HG03108 (cell line): ENCODE data around the gene TMEM259.

Experiments used
- ATAC-seq: cut with Tn5 transposase; IDR thresholded peaks from one replicate; pipeline ENCODE4 v1.9.1; 2021; ENCODE audit warnings: moderate library complexity; ENCODE audit not compliant: unreplicated experiment

Gene TMEM259

DNA sequence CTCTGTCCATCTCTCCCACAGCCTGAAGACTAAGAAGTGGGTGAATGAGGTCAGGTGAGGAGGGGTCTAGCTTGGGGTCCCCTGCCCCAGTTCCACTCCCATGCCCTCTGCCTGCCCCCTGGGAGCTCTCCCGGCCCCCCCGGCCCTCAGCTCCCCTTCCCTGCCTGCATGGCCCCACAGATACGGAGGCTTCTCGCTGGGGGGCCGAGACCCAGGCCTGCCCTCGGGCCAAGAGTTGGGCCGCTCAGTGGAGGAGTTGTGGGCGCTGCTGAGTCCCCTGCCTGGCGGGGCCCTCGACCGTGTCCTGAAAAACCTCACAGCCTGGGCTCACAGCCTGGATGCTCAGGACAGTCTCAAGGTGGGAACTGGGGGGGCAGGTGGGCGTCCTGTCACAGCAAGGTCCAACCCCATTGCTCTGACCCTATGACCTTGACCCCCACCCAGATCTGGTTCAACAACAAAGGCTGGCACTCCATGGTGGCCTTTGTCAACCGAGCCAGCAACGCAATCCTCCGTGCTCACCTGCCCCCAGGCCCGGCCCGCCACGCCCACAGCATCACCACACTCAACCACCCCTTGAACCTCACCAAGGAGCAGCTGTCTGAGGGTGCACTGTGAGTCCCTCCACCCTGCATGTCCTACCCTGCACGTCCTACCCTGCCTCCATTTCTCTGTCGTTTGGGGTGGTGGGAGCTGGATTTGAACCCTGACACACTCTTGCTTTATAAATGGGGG is 35.1 kb upstream of the TMEM259 start:
- ATAC-seq = no peak

- ATAC-seq = no peak
Measured at GRCh38 chr19:1055028-1055425, 34.1 kb upstream of the TMEM259 start.

DNA sequence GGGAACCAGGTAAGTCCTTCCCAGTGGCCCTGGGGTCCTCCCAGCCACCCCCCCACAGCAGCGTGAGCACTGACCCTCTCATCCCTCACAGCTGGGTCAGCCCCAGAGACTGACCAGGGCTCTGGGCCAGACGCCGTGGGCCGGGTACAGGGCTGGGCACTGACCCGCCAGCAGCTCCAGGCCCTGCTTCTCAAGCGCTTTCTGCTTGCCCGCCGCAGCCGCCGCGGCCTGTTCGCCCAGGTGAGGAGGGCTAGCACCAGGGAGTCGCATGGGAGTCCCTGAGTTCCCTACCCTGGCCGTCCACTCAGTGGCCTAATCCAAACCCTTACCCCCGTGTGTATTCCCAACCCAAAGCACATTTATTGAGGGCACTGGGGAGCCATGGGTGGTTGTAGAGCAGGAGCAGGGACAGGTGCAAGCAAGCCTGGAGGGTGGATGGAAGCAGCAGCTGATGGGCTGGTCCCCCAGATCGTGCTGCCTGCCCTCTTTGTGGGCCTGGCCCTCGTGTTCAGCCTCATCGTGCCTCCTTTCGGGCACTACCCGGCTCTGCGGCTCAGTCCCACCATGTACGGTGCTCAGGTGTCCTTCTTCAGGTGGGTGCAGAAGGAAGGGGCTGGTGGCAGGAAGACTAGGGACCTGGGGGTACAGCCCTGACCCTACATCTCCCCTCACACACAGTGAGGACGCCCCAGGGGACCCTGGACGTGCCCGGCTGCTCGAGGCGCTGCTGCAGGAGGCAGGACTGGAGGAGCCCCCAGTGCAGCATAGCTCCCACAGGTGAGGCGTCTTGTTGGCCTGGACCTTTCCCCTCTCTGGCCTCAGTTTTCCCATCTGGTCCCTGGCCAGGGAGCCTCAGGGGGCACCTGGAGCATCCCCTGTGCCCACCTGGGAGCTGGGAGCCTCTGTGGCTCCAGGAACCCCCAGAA is 33.4 kb upstream of the TMEM259 start:
- no peak for ATAC-seq

GRCh38 chr19:1053176-1054101 is 32.5 kb upstream of the TMEM259 start:
- no peak for ATAC-seq

- ATAC-seq = no peak
Measured at GRCh38 chr19:1052349-1052975, 31.5 kb upstream of the TMEM259 start.

DNA sequence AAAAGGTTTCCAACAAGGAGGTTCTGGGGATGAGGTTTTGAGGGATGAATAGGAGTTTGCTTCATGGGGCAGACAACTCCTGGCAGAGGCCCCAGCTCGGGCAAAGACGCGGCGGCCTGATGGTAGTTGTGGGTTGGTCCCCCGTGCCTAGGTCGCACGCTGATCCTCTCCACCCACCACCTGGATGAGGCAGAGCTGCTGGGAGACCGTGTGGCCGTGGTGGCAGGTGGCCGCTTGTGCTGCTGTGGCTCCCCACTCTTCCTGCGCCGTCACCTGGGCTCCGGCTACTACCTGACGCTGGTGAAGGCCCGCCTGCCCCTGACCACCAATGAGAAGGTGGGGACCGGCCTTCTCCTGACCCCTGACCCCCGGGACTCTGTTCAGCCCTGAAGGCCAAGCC is 30.9 kb upstream of the TMEM259 start:
- no peak for ATAC-seq

DNA sequence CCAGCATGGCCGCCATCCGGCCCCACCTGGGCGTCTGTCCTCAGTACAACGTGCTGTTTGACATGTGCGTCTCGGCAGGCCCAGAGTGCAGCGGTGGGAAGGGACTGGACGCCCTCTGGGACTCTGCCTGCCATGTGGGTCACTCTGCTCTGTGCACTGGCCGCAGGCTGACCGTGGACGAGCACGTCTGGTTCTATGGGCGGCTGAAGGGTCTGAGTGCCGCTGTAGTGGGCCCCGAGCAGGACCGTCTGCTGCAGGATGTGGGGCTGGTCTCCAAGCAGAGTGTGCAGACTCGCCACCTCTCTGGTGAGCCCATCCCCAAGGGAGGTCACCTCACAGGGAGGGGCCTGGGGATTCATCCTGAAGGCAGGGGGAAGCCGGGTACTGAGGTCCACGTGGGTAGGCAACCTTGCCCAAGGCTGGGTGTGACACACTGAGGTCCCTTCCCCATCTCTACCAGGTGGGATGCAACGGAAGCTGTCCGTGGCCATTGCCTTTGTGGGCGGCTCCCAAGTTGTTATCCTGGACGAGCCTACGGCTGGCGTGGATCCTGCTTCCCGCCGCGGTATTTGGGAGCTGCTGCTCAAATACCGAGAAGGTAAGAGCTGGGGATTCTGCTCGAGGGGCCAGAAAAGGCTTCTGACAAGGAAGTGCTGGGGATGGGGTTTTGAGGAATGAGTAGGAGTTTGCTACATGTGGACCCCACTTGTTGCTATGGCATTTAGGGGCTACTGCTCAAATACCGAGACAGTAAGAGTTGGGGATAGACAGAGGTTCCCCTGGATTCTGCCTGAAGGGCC is 30.3 kb upstream of the TMEM259 start:
- ATAC-seq = no peak

DNA sequence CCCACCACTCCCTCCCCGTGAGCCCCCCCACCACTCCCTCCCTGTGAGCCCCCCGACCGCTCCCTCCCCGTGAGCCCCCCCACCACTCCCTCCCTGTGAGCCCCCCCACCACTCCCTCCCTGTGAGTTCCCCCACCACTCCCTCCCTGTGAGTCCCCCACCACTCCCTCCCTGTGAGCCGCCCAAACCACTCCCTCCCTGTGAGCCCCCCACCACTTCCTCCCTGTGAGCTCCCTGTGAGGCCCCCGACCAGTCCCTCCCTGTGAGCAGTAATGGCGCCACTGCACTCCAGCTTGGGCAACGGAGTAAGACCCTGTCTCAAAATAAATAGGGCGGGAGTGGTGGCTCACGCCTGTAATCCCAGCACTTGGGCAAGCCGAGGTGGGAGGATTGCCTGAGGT is 28.9 kb upstream of the TMEM259 start:
- ATAC-seq = no peak

DNA sequence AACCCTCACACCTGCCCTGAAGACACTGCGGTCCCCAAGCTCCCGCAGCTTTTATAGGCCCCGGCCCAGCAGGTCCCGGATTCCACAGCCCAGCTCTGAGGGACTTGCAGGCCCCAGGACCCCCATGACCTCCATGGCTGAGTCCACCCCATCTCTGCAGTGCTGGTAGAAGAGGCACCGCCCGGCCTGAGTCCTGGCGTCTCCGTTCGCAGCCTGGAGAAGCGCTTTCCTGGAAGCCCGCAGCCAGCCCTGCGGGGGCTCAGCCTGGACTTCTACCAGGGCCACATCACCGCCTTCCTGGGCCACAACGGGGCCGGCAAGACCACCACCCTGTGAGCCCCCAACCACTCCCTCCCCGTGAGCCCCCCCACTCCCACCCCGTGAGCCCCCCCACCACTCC is 28.2 kb upstream of the TMEM259 start:
- no peak for ATAC-seq

DNA sequence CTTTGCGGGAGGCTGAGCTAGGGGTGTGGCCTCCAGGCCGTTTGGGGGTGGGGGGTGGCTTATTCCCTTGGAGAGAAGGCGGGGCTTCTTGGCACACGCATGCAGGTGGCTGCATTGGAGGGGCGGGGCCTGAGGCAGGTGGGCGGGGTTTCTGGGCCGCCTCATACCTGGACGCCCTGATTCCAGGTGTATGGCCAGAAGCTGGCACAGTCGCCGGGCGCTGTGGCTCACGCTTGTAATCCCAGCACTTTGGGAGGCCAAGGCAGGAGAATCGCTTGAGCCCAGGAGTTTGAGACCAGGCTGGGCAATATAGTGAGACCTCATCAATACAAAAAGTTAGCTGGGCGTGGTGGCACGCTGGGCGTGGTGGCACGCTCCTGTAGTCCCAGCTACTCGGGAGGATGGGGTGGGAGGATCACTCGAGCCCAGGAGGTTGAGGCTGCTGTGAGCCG is 26.8 kb upstream of the TMEM259 start:
- no peak for ATAC-seq

GRCh38 chr19:1046836-1047695 is 26.1 kb upstream of the TMEM259 start:
- no peak for ATAC-seq

DNA sequence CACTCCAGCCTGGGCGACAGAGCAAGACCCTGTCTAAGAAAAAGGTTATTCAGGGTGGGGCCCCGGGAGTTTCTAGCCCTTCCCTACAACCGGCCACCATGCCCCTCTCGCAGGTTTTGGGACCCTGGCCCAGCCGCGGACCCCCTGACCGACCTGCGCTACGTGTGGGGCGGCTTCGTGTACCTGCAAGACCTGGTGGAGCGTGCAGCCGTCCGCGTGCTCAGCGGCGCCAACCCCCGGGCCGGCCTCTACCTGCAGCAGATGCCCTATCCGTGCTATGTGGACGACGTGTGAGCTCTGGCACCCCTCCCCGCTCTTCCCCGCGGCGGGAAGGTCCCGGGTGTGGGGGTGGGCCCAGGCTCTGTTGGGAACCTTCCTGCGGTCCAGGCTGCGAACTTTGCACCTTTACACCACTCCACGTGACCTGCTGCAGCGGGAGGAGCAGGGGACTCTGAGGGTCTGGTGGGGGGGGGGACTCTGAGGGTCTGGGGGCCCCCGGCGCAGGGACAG is 25.2 kb upstream of the TMEM259 start:
- ATAC-seq = no peak

DNA sequence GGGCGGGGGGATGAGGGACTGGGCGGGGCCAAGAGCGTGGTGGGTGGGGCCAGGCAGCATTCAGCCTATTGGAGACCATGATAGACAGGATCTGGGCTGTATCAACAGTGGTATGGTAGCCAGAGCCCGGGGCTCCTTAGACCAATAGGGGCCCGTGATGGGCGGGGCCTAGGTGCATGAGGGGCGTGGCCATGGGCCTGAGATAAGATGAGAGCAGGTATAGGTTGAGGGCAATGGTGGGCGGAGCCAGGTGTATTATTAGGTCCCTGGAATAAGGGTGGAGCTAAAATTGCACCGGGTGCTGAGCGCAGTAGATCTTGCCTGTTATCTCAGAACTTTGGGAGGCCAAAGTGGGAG is 24.3 kb upstream of the TMEM259 start:
- ATAC-seq = no peak

GRCh38 chr19:1042689-1043511 is 22.0 kb upstream of the TMEM259 start:
- no peak for ATAC-seq

GRCh38 chr19:1041835-1042685 is 21.1 kb upstream of the TMEM259 start:
- ATAC-seq = no peak

DNA sequence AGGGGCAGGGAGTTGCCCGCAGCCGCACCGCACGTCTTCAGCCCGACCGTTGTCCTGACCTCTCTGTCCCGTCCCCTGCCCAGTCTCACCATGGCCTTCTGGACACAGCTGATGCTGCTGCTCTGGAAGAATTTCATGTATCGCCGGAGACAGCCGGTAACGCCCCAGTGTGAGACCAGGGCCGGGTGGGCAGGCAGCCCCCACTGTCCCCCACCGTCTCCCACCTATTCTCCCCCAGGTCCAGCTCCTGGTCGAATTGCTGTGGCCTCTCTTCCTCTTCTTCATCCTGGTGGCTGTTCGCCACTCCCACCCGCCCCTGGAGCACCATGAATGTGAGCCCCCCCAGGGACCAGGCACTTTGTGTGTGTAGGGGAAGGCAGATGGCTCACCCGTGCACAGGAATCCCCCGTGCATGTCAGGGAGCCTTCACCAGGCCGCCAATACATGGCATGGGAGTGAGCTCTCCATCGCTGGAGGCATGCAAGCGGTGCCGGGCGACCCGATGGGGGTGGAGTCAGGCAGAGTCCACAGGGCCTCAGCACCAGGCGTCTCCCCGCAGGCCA is 20.4 kb upstream of the TMEM259 start:
- ATAC-seq = no peak
